ENCODE data around the gene U2SURP. TPM values are rescaled to one million over a fixed set of nuclear protein-coding genes. Genes with fewer than 3 reads are reported as not detected.

U2SURP gene
- total RNA-seq, 2 donors from 2014 or later = 139 to 160 TPM

GRCh38 chr3:143063018-143063417 lies 61.6 kb downstream of the U2SURP start:
- no peak for TF ChIP-seq CTCF (conservative IDR thresholded peaks at IDR 0.05)
- Histone ChIP-seq H3K4me1 (ENCODE audit: control insufficient read depth, insufficient read depth, low read length) (no peaks in the 10 kb centered on the region), H3K27me3 (ENCODE audit: control insufficient read depth, insufficient read depth, low read length, poor library complexity, severe bottlenecking) (no peaks in the 10 kb centered on the region), H3K9me3 (ENCODE audit: control insufficient read depth, low read length) (no peaks in the 10 kb centered on the region), H3K9ac (ENCODE audit: extremely low read depth, low read length, poor library complexity, severe bottlenecking) (no peak overlapping the region), H3K27ac (ENCODE audit: low read depth, low read length) (no peak overlapping the region), H3K36me3 (ENCODE audit: control insufficient read depth, insufficient read depth, low read length) (peaks cover 46% of the 10 kb centered on the region), H3K4me3 (ENCODE audit: low read length) (no peak overlapping the region)
- peaks cover 18% of the 10 kb centered on the region for H3K36me3 Mint-ChIP-seq (ENCODE audit: low read depth)
- 86 to 93% methylated on average over 1 to 2 of the region's 2 CpGs for WGBS, 2 experiments (ENCODE audit: insufficient coverage in 1 of 2, insufficient read length in 1 of 2)
- no peaks in the 10 kb centered on the region for H3K9me3 Mint-ChIP-seq
- no peak for DNase-seq
- H3K27me3 Mint-ChIP-seq (ENCODE audit: insufficient read depth) = no peaks in the 10 kb centered on the region
- peaks cover 11% of the 10 kb centered on the region for H3K4me1 Mint-ChIP-seq
- H3K4me3 Mint-ChIP-seq = no peak overlapping the region
- no peak overlapping the region for H3K27ac Mint-ChIP-seq

GRCh38 chr3:143064777-143065176 lies 63.4 kb downstream of the U2SURP start:
- Histone ChIP-seq H3K4me1 (ENCODE audit: control insufficient read depth, insufficient read depth, low read length) (no peaks in the 10 kb centered on the region), H3K9me3 (ENCODE audit: control insufficient read depth, low read length) (no peaks in the 10 kb centered on the region), H3K36me3 (ENCODE audit: control insufficient read depth, insufficient read depth, low read length) (peaks cover 28% of the 10 kb centered on the region), H3K9ac (ENCODE audit: extremely low read depth, low read length, poor library complexity, severe bottlenecking) (no peak overlapping the region), H3K27ac (ENCODE audit: low read depth, low read length) (no peak overlapping the region), H3K4me3 (ENCODE audit: low read length) (no peak overlapping the region), H3K27me3 (ENCODE audit: control insufficient read depth, insufficient read depth, low read length, poor library complexity, severe bottlenecking) (no peaks in the 10 kb centered on the region)
- Mint-ChIP-seq H3K36me3 (ENCODE audit: low read depth) (peaks cover 18% of the 10 kb centered on the region), H3K9me3 (no peaks in the 10 kb centered on the region), H3K27me3 (ENCODE audit: insufficient read depth) (no peaks in the 10 kb centered on the region), H3K4me1 (no peaks in the 10 kb centered on the region), H3K27ac (no peak overlapping the region), H3K4me3 (no peak overlapping the region)
- no peak for TF ChIP-seq CTCF (conservative IDR thresholded peaks at IDR 0.05)
- no peak for DNase-seq
- WGBS, 2 experiments (ENCODE audit: insufficient coverage in 1 of 2, insufficient read length in 1 of 2) = 90 to 94% methylated on average over 5 of the region's 5 CpGs

GRCh38 chr3:143065364-143065763 lies 64.0 kb downstream of the U2SURP start:
- no peak for DNase-seq
- Histone ChIP-seq H3K4me3 (ENCODE audit: low read length) (no peak overlapping the region), H3K36me3 (ENCODE audit: control insufficient read depth, insufficient read depth, low read length) (peaks cover 27% of the 10 kb centered on the region), H3K27ac (ENCODE audit: low read depth, low read length) (no peak overlapping the region), H3K9me3 (ENCODE audit: control insufficient read depth, low read length) (no peaks in the 10 kb centered on the region), H3K4me1 (ENCODE audit: control insufficient read depth, insufficient read depth, low read length) (no peaks in the 10 kb centered on the region), H3K27me3 (ENCODE audit: control insufficient read depth, insufficient read depth, low read length, poor library complexity, severe bottlenecking) (no peaks in the 10 kb centered on the region), H3K9ac (ENCODE audit: extremely low read depth, low read length, poor library complexity, severe bottlenecking) (no peak overlapping the region)
- H3K4me3 Mint-ChIP-seq = no peak overlapping the region
- peaks cover 18% of the 10 kb centered on the region for H3K36me3 Mint-ChIP-seq (ENCODE audit: low read depth)
- no peaks in the 10 kb centered on the region for H3K27me3 Mint-ChIP-seq (ENCODE audit: insufficient read depth)
- H3K27ac Mint-ChIP-seq = no peak overlapping the region
- WGBS, 2 experiments (ENCODE audit: insufficient coverage in 1 of 2, insufficient read length in 1 of 2) = 90 to 92% methylated on average over 2 of the region's 2 CpGs
- no peaks in the 10 kb centered on the region for H3K9me3 Mint-ChIP-seq
- TF ChIP-seq CTCF (conservative IDR thresholded peaks at IDR 0.05) = no peak
- H3K4me1 Mint-ChIP-seq = no peaks in the 10 kb centered on the region

Data from endodermal cell (in vitro differentiated cells).